Astrocyte (in vitro differentiated cells and primary cell): ENCODE measurements around the gene CLCN6. TPM values are rescaled to one million over a fixed set of nuclear protein-coding genes. Genes with fewer than 3 reads are reported as not detected.

Experiments used
- DNase-seq: peaks from one replicate; pipeline ENCODE4 v3.0.0-alpha.2; 2010; ENCODE audit warnings: low read depth
- FAIRE-seq: peaks from 2 replicates; lab custom pipeline; 2011; peaks lifted over from hg19 to GRCh38; lab: Jason Lieb, UNC
- H2AFZ ChIP-seq: 2 replicates; pipeline ENCODE4 v1.6.0; 2012; ENCODE audit warnings: low read depth, low read length, inconsistent platforms
- H3K27ac ChIP-seq: 2 replicates; pipeline ENCODE4 v1.5.1; 2011; ENCODE audit warnings: low read depth, low read length, inconsistent platforms
- H3K27me3 ChIP-seq: 2 replicates; pipeline ENCODE4 v1.6.0; 2011; ENCODE audit warnings: low read length, inconsistent platforms; ENCODE audit not compliant: insufficient read depth
- H3K36me3 ChIP-seq: 2 replicates; pipeline ENCODE4 v1.5.1; 2011; ENCODE audit warnings: low read length, inconsistent platforms; ENCODE audit not compliant: insufficient read depth
- H3K4me1 ChIP-seq: 2 replicates; pipeline ENCODE4 v1.5.1; 2011; ENCODE audit warnings: low read length, inconsistent platforms; ENCODE audit not compliant: insufficient read depth
- H3K4me2 ChIP-seq: 2 replicates; pipeline ENCODE4 v1.6.0; 2012; ENCODE audit warnings: low read length, inconsistent platforms
- H3K4me3 ChIP-seq: 2 replicates; pipeline ENCODE4 v1.5.1; 2011; ENCODE audit warnings: low read depth, mild to moderate bottlenecking, low read length, inconsistent platforms; ENCODE audit not compliant: insufficient read depth
- H3K79me2 ChIP-seq: 2 replicates; pipeline ENCODE4 v1.6.0; 2012; ENCODE audit warnings: mild to moderate bottlenecking, low read length, inconsistent platforms; ENCODE audit not compliant: insufficient read depth
- H3K9ac ChIP-seq: 2 replicates; pipeline ENCODE4 v1.6.0; 2012; ENCODE audit warnings: mild to moderate bottlenecking, low read length, inconsistent platforms
- H3K9me3 ChIP-seq: 2 replicates; pipeline ENCODE4 v1.5.1; 2012; ENCODE audit warnings: low read depth, mild to moderate bottlenecking, low read length, inconsistent platforms; ENCODE audit not compliant: insufficient read depth
- H4K20me1 ChIP-seq: 2 replicates; pipeline ENCODE4 v1.6.0; 2012; ENCODE audit warnings: low read length, inconsistent platforms; ENCODE audit not compliant: insufficient read depth
- H3K27ac Mint-ChIP-seq: one replicate; pipeline ENCODE4 v1.8.0; 2021; ENCODE audit warnings: mild to moderate bottlenecking, mixed read lengths; ENCODE audit not compliant: unreplicated experiment
- H3K27me3 Mint-ChIP-seq: one replicate; pipeline ENCODE4 v1.8.0; 2021; ENCODE audit warnings: low read depth, mixed read lengths; ENCODE audit not compliant: unreplicated experiment
- H3K36me3 Mint-ChIP-seq: one replicate; pipeline ENCODE4 v1.8.0; 2021; ENCODE audit warnings: low read depth, mixed read lengths; ENCODE audit not compliant: unreplicated experiment
- H3K4me1 Mint-ChIP-seq: one replicate; pipeline ENCODE4 v1.8.0; 2021; ENCODE audit warnings: low read depth, mixed read lengths; ENCODE audit not compliant: unreplicated experiment
- H3K4me3 Mint-ChIP-seq: one replicate; pipeline ENCODE4 v1.8.0; 2021; ENCODE audit warnings: mild to moderate bottlenecking, moderate library complexity, mixed read lengths; ENCODE audit not compliant: unreplicated experiment
- H3K9me3 Mint-ChIP-seq: one replicate; pipeline ENCODE4 v1.8.0; 2021; ENCODE audit warnings: mild to moderate bottlenecking, mixed read lengths; ENCODE audit not compliant: unreplicated experiment
- EZH2 ChIP-seq: IDR thresholded peaks from 2 replicates; pipeline ENCODE4 v1.6.1; 2012; ENCODE audit warnings: mild to moderate bottlenecking, low read length, inconsistent platforms; ENCODE audit not compliant: insufficient read depth
- total RNA-seq: library from RNA; stranded (reverse); gene quantifications from 2 replicates; pipeline ENCODE4 v1.2.1, GENCODE V29; 2021
- TF ChIP-seq, protein P1 (sequence below): IDR thresholded peaks from 2 replicates; pipeline ENCODE4 v1.5.1; 2011; ENCODE audit warnings: low read depth, mild to moderate bottlenecking, inconsistent platforms, low read length, moderate library complexity; ENCODE audit not compliant: insufficient read depth

The CLCN6 gene
- total RNA-seq, 1 donor from 2014 or later: 22.4 TPM

DNA sequence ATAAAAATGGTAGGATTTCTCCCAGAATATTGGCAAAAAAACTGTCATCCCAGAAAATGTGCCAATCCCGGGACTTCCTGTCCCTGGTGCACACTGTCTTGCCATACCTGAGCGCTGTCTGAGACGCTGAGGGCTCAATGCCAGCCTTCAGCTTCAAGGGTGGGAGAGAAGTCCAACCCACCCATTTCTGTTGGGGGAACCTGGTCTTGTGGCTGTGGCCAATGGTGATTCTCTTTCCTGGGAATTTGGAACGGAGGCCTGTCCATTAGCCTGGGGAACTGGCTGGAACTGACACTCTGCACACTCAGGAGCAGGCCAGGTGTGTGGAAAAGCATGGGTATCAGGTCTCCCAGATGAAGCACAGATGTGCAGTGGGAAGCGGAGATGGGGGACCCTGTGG, 6.9 kb upstream of the CLCN6 start:
- peaks cover 20% of the 10 kb centered on the region for H3K4me1 Mint-ChIP-seq
- no peak overlapping the region for H3K27ac Mint-ChIP-seq
- Histone ChIP-seq H3K9me3 (no peaks in the 10 kb centered on the region), H3K4me3 (no peak overlapping the region), H3K27me3 (no peaks in the 10 kb centered on the region), H3K79me2 (no peaks in the 10 kb centered on the region), H3K4me1 (peaks cover 24% of the 10 kb centered on the region), H2AFZ (no peak overlapping the region), H4K20me1 (no peaks in the 10 kb centered on the region), H3K36me3 (no peaks in the 10 kb centered on the region), H3K4me2 (no peak overlapping the region), H3K27ac (no peak overlapping the region), H3K9ac (no peak overlapping the region)
- H3K9me3 Mint-ChIP-seq: no peaks in the 10 kb centered on the region
- no peaks in the 10 kb centered on the region for H3K27me3 Mint-ChIP-seq
- no peak for FAIRE-seq
- H3K36me3 Mint-ChIP-seq: peaks cover 27% of the 10 kb centered on the region
- no peak for TF ChIP-seq EZH2
- TF ChIP-seq, protein P1, sequence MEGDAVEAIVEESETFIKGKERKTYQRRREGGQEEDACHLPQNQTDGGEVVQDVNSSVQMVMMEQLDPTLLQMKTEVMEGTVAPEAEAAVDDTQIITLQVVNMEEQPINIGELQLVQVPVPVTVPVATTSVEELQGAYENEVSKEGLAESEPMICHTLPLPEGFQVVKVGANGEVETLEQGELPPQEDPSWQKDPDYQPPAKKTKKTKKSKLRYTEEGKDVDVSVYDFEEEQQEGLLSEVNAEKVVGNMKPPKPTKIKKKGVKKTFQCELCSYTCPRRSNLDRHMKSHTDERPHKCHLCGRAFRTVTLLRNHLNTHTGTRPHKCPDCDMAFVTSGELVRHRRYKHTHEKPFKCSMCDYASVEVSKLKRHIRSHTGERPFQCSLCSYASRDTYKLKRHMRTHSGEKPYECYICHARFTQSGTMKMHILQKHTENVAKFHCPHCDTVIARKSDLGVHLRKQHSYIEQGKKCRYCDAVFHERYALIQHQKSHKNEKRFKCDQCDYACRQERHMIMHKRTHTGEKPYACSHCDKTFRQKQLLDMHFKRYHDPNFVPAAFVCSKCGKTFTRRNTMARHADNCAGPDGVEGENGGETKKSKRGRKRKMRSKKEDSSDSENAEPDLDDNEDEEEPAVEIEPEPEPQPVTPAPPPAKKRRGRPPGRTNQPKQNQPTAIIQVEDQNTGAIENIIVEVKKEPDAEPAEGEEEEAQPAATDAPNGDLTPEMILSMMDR: no peak
- no peak overlapping the region for H3K4me3 Mint-ChIP-seq
- DNase-seq: no peak

DNA sequence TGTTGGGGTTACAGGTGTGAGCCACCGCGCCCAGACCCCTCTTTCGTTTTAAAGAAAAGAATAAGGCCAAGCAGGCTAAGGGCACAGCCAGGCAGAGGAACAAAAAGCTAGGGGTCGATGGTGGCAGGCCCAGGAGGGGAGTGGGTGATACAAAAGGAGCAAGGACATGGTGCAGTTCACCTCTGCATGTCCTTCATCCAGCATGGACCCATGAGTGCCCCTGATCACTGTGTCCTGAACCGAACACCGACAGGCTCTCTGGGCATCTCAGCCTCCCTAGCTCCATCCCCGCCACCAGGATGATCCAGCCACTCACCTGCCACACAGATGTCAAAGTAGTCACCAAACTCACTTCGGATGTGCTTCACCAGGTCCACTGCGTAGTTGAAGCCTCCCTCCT, 6.1 kb upstream of the CLCN6 start:
- H3K9ac ChIP-seq: no peak overlapping the region
- H2AFZ ChIP-seq: no peak overlapping the region
- Mint-ChIP-seq H3K9me3 (no peaks in the 10 kb centered on the region), H3K27ac (no peak overlapping the region), H3K36me3 (peaks cover 22% of the 10 kb centered on the region), H3K4me1 (peaks cover 24% of the 10 kb centered on the region), H3K27me3 (no peaks in the 10 kb centered on the region), H3K4me3 (no peak overlapping the region)
- no peaks in the 10 kb centered on the region for H3K79me2 ChIP-seq
- H3K4me3 ChIP-seq: no peak overlapping the region
- DNase-seq (no peak), FAIRE-seq (no peak)
- H3K36me3 ChIP-seq: no peaks in the 10 kb centered on the region
- H3K9me3 ChIP-seq: no peaks in the 10 kb centered on the region
- H3K4me2 ChIP-seq: no peak overlapping the region
- peaks cover 30% of the 10 kb centered on the region for H3K4me1 ChIP-seq
- no peaks in the 10 kb centered on the region for H4K20me1 ChIP-seq
- TF ChIP-seq EZH2: no peak
- TF ChIP-seq, protein P1: no peak
- H3K27ac ChIP-seq: no peak overlapping the region
- no peaks in the 10 kb centered on the region for H3K27me3 ChIP-seq

DNA sequence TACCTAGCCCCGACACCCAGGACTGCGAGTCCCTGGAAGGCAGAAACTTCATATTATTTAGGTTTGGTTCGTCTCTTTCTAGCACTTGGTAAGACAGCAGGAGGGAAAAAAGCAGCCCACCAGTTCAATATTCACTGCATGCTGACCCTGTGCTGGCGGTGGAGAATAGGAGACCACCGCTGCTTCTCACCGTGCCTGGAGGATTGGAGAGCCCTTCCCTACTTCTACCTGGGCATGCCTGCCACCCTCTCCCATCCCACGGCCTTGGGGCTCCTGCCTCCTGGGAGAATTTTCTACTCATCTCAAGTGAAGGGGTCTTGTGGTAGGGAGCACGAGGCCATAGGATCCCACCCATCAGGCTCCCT, 5.6 kb upstream of the CLCN6 start:
- Histone ChIP-seq H4K20me1 (no peaks in the 10 kb centered on the region), H2AFZ (no peak overlapping the region), H3K27me3 (no peaks in the 10 kb centered on the region), H3K36me3 (no peaks in the 10 kb centered on the region), H3K79me2 (no peaks in the 10 kb centered on the region), H3K9ac (no peak overlapping the region), H3K4me1 (peaks cover 35% of the 10 kb centered on the region), H3K27ac (no peak overlapping the region), H3K9me3 (no peaks in the 10 kb centered on the region), H3K4me2 (no peak overlapping the region), H3K4me3 (no peak overlapping the region)
- Mint-ChIP-seq H3K36me3 (peaks cover 19% of the 10 kb centered on the region), H3K27me3 (no peaks in the 10 kb centered on the region), H3K4me1 (peaks cover 24% of the 10 kb centered on the region), H3K27ac (no peak overlapping the region), H3K9me3 (no peaks in the 10 kb centered on the region), H3K4me3 (no peak overlapping the region)
- DNase-seq: no peak
- FAIRE-seq: no peak
- TF ChIP-seq, protein P1: no peak
- no peak for TF ChIP-seq EZH2
